Limb (tissue), 2 donors: ENCODE measurements around the gene OMA1.
"Not testable (repeated sequence)": the region's sequence is repeated elsewhere in the genome, so short reads cannot be mapped to it uniquely, and the experiment has no call there.

ENCODE experiments used
- DNase-seq, 2 donors: peaks; one replicate each; pipeline ENCODE4 v3.0.0-alpha.2; 2016; ENCODE audit errors: extremely low spot score in 2 of 2

Gene OMA1

GRCh38 chr1:58546520-58547308 lies at the start of gene OMA1:
OMA1 (minus strand) TSS chr1:58546726; CDS start chr1:58539294, 7,432 bp downstream.
- DNase-seq: peak; percentile 98

DNA sequence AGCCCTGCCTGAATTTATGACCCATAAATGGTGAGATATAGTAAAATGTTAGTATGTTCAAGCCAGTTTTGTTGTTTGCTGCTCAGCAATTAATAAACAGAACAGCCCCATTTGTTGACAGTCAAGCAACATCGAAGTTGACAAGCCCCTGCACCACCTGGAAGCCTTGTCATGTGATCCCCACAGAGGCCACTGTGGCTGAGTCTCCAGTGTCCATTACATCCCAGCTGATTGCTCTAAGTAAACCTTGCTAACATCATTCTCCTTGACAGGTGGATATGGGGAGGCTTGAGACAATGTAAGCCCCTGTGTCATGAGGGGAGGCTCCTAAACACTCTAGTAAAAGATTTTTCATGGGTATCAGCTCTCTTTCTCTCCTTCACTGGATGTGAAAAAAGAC lies 48.0 kb upstream of the OMA1 start:
- no peak for DNase-seq

- DNase-seq: peak in 1 of 2 donors; percentile 55
Observed at GRCh38 chr1:58592522-58593134, 46.1 kb upstream of the OMA1 start.

- no peak for DNase-seq
Observed at GRCh38 chr1:58591806-58592205, 45.3 kb upstream of the OMA1 start.

GRCh38 chr1:58590019-58590418 lies 43.5 kb upstream of the OMA1 start:
- DNase-seq: no peak

DNA sequence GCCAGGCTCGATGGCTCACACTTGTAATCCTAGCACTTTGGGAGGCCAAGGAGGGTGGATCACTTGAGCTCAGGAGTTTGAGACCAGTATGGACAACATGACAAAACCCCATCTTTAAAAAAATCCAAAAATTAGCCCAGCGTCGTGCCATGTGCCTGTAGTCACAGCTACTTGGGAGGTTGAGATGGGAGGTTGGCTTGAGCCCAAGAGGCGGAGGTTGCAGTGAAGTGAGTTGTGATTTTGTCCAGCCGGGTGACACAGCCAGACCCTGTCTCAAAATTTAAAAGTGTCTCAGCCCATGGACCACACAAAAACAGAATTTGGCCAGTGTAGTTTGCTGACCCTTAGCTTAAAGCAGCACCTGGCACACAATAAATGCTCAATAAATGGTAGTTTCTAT lies 41.9 kb upstream of the OMA1 start:
- no peak for DNase-seq

- DNase-seq: no peak
Observed at GRCh38 chr1:58587667-58588066, 41.1 kb upstream of the OMA1 start.

- no peak for DNase-seq
Observed at GRCh38 chr1:58586271-58586670, 39.7 kb upstream of the OMA1 start.

GRCh38 chr1:58585581-58586151 lies 39.1 kb upstream of the OMA1 start:
- no peak for DNase-seq

- no peak for DNase-seq
Observed at GRCh38 chr1:58585166-58585565, 38.6 kb upstream of the OMA1 start.

DNA sequence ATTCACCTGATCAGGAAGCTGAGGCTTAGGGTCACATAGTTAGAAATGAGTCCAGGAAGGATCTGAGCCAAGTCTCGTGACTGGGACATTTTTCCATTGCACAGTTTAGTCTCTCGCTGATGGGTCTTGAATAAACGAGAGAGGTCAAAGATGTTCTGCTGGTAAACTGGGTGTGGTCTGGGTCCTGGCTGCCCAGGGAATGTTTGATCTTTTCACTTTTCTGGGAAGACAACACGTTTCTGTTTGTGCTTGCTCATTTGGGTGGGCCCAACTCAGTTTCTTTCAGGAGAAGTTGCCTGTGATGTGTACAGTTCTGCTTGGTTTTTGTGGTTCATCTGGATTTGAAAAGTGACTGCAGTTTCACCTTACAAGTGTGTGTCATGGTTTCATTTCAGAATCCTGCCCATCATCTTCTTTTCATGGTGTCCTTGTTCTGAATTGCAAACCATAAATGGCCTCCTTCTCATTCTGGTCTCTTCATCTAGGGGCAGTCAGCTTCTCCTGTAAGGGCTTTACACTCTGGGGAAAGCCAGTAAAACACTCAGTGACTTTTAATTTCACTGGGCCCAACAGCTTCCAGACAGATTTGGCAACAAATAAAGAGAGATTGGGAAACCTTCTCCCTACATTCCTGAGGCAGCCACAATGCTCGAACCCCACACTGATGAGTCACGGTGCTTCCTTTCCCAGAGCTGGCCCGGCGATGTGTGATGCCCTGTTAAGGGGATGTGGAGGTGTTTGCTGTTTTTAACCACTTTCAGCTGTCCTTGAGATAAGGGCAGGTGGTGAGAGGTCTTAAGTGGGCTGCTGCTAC lies 37.8 kb upstream of the OMA1 start:
- DNase-seq: no peak

GRCh38 chr1:58583496-58583895 lies 37.0 kb upstream of the OMA1 start:
- no peak for DNase-seq

DNA sequence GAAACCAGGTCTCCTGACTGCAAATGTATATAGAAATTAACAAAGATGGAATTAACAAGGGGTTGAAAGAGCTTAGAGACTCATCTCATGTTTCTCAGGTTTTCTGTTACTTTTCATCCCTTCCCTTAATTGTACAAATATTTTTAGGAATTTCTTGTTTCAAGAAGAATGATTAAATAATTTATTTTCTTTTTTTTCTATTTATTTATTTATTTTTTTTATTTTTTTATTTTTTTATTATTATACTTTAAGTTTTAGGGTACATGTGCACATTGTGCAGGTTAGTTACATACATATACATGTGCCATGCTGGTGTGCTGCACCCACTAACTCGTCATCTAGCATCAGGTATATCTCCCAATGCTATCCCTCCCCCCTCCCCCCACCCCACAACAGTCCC lies 35.6 kb upstream of the OMA1 start:
- DNase-seq: not testable (repeated sequence)

DNA sequence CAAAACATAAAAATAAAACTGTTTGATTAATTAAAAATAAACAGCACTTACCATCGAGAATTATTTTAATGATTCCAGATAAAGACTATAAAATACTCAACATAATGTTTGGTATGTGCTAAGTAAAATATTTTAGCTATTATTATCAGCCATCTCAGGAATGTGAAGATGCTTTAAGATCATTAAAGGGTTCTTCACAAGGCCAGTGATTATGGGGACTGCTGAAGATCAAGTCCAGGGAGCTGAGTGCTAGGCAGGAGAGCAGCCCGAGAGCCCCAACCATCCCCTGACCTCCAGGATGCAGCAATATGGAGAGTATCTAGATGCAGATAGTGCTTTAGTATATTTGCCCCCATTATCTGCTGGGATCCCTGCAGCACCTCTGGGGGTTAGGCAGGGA lies 35.1 kb upstream of the OMA1 start:
- DNase-seq: no peak

DNA sequence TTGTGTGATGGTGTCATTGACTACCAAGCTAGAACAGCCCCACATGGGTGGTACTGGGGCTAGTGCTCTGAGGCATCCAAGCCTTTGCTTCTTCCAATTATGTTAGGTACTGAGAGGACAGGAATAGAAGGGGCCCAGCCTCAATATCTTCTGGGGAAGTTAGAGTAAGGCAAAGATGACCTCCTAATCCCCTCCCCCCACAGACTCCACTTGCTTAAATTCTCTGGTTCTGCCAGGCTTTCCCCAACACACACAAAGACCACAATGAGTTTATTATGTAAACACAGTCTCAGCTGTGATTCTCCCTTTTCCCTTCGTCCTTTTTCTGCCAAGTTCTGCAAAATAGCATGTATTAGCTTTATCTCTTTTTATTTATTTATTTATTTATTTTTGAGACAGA lies 33.7 kb upstream of the OMA1 start:
- DNase-seq: no peak

DNA sequence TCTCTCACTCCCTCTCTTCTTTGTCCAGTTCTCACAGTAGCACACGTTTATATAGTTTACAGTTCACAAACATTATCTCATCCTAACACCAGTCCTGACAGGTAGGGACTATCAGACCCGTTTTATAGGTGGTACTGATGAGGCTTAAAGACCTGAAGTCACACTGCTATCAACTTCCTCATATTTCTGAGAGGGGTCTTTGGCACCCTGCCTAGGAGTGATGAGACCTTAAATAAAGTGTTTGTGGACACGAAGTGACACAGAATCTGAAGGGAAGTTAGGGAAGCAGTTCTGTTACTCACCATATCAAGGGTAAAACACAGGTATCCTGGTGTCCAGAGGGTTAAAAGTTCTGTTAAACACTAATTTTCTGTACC lies 31.1 kb upstream of the OMA1 start:
- no peak for DNase-seq

DNA sequence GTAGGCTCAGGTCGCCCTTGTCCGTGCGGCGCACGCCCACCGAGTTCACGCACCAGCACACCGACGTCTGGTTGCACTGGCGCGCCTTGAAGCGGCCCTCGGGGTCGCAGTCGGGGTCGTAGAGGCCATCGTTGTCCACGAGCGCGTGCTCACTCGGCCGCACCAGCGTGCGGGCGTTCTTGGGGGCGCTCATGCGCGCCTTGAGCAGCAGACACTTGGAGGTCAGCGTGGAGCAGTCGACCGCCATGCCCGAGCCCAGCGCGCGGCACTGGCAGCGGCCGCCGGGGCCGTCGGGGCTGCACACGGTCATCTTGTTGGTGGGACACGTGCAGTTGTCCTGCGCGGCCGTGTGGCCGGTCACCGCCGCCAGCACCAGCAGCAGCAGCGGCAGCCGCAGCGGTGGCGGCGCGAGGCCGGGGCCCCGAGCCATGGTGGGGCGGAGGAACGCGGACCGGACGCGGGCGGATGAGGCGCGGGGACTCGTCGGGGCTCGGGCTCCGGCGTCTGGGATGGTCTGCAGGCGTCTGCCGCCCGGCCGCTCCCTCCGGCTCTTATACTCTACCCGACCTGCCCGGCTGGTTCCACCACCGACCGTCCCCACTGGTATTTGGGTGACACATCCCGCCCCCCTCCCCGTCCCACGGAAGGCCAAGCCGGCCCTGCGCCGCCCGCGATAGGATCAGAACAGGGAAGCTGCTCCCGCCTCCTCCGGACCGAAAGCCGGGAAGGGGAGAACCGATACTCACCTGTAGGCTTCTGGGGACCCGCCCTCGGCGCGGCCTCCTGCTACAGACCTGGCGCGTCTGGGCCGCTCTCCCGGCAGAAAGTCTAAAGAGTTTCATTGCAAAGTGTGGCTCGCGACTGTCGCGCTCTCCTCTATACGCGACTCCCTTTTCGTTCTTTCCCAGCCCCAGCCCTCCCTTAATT lies 30.5 kb upstream of the OMA1 start, which contains the start of gene TACSTD2:
Gene TACSTD2, minus strand, starts transcription at position 526 of the 927 bp plus-strand sequence. Its CDS starts 96 bp downstream, at position 430.
- peak in 1 of 2 donors; percentile 49 for DNase-seq

GRCh38 chr1:58576325-58576726 lies 29.8 kb upstream of the OMA1 start:
- DNase-seq: no peak

DNA sequence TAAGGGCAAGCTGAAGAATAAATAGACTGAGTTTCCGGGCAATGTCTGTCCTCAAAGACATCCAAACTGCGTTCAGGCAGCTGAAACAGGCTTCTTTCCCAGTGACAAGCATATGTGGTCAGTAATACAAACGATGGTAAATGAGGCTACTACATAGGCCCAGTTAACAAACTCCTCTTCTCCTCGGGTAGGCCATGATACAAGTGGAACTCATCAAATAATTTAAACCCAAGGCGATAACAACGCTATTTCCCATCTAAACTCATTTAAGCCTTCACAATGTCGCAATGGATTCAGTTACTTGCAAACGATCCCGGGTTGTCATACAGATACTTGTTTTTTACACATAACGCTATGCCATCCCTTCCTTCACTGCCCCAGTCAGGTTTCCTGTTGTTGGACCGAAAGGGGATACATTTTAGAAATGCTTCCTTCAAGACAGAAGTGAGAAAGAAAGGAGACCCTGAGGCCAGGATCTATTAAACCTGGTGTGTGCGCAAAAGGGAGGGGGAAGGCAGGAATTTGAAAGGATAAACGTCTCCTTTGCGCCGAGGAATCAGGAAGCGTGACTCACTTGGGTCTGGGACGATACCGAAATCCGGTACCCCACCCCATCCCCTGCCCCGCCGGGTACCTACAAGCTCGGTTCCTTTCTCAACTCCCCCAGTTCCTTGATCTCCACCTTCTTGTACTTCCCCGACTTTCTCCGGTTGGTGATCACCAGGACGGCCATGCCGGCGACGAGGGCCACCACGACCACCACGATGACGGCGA lies 29.2 kb upstream of the OMA1 start:
- DNase-seq: no peak

- DNase-seq: no peak
Observed at GRCh38 chr1:58574816-58575215, 28.3 kb upstream of the OMA1 start.
